HG03066 (cell line): ENCODE results near the gene KCNK16.
"Not testable (repeated sequence)": the region's sequence is repeated elsewhere in the genome, so short reads cannot be mapped to it uniquely, and the experiment has no call there.

ENCODE experiments used
- ATAC-seq: cut with Tn5 transposase; IDR thresholded peaks from one replicate; pipeline ENCODE4 v1.9.1; 2021; ENCODE audit warnings: low read depth; ENCODE audit not compliant: unreplicated experiment

The KCNK16 gene

DNA sequence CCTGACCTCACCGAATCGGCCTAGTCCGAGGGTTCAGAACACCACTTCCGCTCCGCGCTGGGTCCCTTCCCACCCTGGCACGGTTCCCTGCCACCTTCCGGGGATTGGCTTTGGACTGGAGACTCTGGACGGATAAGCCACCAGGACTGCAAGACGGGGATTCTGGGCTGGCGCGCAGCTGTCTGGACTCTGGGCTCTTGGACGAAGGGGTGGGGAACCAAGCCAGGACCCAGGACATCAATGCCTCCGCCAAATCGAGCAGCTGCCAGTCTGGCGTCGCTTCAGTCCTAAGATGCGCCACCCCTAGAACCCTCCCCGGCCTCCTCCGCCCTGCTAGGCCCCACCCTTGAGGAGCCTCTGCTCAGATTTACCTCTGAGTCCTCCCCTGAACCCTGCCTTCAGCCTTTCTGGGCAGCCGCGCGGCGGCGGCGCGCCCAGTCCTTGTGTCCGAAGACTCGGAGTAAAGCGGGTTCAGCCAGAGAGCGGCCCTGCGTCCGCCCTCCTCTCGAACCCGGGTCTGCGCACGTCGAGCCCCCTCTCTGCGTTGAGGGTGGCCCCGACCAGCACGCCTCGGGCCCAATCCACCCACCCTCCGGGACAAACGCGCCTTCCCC is 9.5 kb downstream of the KCNK16 start:
- ATAC-seq, result no peak

DNA sequence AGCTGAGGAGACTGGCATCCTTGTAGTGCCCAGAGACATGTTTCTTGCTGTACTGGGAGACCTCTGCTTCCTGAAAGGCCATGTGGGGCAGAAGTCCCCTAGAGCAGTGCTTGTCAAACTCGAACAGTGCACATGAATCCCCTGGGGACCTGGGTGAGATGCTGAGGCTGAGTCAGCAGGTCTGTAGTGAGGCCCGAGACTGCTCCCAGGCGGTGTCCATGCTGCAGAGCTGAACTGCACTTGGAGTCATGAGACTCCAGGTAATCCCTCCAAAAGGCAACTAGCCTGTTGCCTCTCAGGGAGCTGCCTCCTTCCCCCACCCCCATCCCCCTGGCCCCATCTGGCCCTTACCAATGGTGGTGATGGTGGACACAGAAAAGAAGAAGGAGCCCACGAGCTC is 12.0 kb downstream of the KCNK16 start:
- no peak for ATAC-seq

DNA sequence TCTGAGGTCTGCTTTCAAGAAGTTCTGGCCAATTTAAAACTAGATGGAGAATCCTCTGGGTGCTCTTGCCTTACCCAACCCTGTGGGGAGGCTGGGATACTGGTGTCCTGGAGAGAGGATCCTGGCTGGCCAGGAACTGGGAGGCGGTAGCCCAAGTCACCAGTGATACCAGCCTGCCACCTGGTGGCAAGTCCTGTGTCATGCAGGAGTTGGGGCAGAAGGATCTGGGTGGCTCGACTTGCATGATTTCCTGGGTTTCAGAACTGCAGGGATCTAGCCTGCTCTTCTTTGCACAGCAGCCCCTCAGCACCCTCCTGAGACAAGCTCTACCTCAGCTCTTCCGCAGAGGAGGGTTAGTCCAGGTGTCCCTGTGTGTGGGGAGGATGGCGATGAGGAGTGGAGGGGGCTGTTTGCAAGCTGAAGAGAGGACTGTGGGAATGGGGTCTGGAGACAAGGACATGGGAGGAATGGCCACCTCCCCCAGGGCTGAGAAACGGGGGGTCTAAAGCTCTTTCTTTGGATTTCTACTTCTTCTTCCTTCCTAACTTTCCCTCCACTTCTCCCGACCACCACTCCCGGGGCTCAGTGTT is 12.5 kb downstream of the KCNK16 start:
- no peak for ATAC-seq

DNA sequence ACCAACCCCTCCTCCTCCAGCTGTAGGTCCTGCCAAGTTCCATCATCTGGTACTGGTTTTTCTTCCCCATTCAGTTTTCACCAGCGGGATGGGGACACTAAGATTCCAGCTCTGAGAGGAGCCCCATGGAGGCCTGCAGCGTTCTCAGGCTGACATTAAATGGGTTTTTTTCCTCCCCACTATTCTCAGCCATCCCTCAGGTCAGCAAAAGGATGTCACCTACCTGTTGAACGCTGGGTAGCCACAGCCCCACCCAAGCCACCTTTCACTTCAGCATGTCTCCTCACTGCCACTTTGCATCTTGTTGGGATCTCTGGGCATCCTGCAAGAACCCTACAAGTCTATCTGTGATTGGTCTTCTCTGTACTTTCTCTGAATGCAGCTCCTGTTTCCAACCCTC is 15.0 kb downstream of the KCNK16 start:
- ATAC-seq, result no peak

DNA sequence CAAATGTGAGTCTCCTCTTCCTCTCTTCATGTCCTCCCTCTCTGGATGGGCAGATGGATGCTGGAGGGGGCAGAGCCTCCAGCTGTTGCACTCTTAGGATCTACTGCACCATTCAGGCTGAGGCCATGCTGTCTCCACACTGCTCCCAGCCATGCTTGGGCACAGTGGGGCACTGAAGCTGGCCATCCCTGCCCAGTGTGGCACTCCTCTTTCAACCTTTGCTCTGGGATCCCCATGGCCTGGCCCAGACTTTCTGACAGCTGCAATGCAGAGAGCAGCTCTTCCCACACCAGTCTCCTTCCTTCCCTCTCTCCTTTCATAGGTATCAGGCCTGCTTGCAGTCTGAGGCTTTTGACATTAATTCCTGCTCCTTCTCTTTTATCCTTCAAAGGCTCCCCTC is 17.6 kb downstream of the KCNK16 start:
- no peak for ATAC-seq

DNA sequence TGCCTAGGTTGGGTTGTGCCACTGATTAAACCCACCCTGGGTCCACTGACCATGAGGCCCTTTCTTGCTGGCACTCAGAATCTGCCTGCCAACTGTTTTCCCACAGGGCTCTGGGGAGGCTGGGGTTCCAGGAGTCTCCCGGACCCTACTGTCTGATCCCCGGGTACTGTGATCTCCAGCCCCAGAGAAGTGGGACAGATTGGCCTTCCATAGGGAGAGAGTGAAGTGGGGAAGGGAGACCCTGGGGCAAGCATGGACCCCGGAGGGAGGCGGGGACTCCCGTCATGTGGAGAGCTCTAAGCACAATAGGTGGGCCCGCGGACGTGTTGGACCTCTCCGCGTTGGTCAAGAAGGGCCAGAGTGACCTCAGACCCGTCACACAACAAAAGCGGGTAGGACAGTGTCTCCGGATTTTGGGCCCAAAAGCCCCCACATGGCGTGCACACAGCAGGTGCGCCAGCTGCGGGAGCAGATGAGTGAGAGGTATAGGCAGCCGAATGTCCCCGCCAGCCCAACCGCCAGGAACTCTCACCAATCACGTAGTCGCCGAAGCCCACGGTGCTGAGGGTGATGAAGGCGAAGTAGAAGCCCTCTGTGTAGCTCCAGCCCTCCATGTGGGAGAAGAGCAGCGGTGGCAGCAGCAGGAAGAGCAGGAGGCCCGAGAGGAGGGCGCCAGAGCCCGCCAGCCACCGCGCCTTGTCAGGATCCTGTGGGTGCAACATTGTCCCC is 18.9 kb downstream of the KCNK16 start:
- no peak for ATAC-seq

DNA sequence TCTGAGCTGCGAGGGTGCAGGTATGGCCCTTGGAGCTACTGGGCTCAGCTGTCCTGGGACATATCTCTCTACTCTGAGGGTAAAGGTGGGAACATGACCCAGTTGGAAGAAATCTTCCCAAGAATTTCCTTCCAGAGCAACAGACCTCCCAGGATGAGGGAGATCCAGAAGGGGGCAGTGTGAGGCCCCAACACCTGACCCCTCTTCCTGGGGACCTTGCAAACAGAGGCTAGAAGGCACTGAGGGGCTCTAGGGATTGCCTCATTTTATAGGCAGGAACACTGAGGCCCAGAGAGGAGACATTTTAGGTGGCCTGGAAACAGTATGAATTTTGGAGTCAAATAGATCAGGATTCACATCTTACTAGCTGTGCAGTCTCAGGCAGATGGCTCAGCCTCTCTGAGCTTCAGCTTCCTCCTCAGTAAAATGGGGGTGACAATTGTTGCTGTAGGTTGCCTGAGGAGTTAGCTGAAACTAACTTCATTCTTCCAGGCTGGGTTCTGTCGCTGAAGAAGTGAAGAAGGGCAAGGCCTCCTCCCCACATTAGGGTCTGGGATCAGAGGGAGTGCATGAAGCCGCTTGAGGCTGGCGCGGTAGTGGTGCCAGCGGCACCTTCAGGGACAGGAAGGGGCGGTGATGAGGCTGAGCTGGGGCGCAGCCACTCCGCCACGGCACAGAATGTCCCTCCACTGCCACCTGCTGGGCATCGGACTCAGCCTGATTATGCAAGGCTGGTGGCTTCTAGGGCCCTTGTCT is 19.7 kb downstream of the KCNK16 start:
- peak; percentile 63 for ATAC-seq

DNA sequence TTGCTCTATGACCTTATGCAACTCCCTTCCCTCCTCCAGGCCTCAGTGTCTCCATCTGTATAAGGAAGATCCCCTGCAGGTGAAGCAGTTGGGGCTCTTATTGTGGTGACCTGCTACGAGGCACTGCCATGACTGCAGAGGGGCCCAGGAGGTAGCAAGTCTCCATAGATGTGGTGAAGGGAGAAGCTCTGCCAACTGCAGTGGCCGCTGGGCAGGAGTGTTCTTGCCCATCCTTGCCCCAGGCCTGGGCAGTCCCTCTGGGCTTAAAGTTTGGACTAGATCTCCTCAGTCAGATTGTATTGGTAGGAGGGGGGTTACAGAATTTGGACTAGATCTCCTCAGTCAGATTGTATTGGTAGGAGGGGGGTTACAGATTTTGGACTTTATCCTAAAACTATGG is 20.5 kb downstream of the KCNK16 start:
- no peak for ATAC-seq

DNA sequence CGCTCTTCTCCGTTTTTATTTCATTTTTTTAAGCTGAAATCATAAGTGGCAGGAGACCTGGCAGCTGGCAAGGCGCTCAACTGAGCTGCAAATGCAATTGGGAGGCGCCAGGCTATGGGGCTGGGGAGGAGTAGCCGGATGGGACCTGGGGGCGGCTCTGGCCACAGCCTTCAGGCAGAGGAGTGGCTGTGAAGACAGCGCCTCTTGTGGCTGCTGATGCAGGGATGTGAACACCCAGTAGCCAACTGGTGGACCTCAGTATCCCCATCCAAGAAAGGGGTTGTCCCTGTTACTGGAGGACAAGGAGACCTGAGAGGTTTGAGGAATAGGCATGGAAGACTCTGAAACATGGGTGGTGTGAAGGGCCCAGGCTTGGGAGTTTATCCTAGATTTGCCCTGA is 20.9 kb downstream of the KCNK16 start:
- no peak for ATAC-seq

DNA sequence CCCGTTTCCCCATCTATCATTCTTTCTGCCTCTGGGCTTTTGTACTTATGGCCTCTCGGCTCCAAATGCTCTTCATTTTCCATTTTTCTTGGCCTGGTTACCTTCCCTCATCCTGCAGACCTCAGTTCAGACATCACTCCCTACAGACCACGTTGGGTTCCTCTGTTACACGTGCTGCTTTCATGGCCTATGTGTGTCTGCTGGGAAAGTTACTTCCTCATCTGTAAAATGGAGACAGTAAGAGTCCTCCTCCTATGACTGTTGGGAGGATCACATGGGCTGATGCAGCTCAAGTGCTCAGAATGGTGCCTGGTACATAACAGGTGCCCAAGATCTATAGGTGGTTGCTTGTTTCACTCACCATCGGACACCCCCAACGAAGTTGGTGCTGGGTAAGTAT is 21.8 kb downstream of the KCNK16 start:
- ATAC-seq, result no peak

DNA sequence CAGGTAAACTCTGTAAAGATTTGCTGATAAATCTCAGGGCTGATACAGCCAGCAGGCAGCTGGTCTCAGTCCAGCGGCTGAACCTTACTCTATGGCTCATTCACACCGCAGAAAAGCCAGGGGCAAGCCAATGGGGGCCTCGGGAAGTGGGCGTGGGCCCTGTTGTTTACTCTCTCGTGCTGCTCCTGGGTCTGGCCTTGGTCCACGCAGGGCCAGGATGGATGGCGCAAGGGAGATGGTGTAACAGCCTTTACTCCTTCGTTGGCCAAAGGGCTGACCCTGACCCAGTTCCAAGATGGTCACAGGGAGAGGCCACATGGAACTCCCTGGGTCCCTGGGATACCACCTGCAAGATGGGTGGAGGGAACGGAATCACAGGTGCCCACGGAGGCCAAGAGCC is 24.4 kb downstream of the KCNK16 start:
- ATAC-seq, result no peak

DNA sequence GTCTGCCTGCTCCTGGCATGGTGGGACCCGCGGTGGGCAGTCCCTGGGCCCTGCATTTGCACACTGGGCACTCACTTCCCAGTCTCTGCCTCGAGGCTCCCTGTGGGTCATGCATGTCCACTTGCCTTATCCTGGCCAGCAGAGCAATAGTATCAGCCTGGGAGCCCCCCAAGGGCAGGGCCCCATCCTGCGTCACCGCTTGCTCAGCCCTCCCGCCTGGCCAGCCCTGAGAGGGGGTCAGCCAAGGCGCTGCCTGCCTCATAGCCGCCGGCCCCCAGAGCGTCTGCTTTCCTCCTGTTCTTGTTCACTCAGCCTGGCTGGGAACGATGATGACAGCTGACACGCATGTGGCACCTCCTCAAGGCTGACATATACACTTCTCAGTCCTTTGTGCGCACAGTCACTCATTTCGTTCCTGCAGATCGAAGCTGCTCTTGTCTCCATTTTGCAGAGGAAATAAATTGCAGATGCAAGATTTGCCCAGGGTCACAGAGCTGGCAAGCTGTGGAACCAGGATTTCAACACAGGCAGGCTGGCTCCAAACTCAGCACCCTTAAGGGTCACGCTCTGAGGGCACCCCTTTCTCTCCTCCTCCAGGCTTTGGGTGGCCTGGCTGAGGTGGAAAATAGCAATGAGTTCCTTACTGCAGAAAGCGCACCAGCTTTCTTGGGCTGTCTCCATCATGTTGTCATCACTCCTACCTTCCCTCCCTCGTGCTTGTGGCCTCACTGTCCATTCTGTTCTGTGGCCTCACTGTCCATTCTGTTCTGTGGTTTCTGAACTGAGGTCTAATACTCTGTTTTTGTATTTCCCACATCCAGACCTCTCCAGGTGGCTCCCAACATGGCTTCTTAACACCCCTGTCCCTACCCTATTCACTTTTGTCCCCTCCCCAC is 25.5 kb downstream of the KCNK16 start:
- ATAC-seq, result no peak

DNA sequence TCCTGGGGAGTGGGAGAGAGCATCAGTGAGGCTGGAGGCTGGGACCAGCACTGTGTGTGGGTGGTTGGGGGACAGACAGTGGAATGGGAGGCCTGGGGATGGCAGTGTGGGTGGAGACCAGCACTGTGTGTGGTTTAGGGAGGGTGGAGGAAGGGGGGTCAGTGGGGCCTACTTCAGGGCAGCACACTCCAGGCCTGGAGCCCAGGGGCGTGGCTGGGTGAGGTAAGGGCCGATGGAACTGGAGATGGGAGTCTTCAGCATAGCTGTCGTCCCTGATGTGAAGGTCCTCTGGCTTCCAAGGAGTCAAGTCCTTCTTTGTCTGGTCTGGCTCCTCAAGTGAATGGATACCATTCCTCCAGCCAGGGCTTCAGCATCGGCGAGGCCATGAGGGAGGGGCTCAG is 26.9 kb downstream of the KCNK16 start:
- no peak for ATAC-seq

DNA sequence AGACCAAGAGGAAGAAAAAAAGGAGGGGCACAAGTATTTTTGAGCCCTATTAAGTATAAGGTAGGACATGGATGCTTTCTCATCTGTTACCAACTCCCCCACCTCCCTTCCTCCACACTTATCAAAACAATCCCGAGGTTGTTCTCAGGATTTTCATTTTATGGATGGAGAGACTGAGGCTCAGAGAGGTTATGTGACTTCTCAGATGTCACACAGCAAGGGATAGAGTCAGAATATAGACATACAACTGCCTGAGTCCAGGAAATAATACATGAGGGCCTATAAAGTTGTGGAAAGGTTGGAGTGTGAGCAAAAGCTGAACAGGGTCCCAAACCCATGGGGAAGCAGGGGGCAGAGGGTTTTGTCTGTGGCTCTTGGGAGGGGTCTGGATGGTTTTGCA is 27.6 kb downstream of the KCNK16 start:
- no peak for ATAC-seq

DNA sequence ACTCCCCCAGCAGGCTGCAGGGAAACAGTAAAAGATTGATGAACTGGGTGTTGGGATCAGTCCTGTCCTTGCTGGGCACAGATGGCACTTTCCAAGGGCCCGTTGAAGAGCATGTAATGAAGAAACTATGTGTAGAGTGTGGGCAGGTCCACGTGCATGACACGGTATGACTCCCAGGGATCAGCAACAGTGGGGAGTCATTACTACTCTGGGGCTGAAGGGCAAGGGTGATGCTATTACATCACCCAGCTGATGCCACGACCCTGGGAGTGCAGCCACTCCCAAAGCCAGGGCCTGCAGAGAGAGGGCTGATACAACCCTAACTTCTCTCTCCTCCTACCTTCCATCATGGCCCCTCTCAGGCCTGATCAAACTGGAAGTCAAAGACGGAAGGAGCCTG is 28.4 kb downstream of the KCNK16 start:
- ATAC-seq, result no peak

DNA sequence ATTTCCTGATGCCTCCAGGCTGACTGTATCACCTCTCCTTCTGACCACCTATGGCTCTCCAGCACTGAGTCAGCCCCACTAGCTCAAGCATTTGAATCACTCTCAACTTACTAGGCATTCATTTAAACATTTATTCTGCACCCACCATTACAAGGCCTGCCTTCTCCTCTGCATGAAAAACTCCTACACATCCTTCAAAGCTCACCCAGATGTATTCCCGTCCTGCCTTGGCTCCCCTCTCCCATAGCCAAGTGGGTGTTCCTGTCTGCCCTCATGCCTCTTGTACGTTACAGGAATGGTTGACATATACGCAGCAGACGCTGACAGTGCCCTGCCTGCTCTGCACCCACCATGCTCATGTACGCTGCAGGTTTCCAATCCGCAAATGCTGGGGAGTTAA is 29.9 kb downstream of the KCNK16 start:
- ATAC-seq, result no peak

DNA sequence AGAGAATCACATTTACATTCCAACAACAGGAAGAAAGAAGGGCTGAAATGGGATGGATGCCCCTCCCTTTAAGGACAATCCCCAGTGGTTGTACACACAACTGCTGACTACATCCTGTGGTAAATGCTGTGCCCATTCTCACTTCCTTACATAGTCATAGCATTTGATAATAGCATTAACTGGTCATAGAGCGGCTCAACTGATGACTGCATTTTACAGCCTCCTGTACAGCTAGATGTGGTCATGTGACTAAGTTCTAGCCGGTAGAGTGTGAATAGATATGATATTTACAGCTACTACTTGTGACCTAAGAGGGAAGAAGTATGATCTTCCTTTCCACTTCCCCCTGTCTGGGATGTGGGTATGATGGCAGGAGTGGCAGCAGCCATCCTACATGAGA is 33.0 kb downstream of the KCNK16 start:
- ATAC-seq, result no peak

DNA sequence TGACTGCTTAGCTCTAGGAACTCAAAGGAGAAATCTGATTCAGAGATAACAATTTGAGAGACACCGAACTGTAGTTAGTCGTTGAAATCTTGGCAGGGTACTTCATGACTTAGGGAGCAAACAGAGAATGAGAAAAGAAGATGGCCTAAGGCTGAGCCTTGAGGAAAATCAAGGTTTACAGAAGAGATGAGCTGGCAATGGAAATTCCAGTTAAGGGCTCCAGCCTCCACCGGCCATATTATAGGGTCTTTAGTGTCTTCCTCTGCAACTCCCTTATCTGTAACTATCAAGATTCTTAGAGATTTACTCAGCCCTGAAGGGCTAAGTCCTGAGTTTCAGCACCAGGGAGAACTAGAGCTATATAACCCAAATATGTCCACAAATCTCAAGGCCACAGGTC is 34.9 kb downstream of the KCNK16 start:
- ATAC-seq, result no peak

DNA sequence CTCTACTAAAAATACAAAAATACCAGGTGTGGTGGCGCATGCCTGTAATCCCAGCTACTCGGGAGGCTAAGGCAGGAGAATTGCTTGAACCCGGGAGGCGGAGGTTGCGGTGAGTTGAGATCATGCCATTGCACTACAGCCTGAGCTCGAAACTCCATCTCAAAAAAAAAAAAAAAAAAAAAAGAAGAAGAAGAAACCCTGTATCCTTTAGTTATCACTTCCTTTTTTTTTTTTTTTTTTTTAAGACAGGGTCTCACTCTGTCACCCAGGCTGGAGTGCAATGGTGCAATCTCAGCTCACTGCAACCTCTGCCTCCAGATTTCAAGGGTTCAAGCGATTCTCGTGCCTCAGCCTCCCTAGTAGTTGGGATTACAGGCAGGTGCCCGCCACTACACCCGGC is 35.9 kb downstream of the KCNK16 start:
- ATAC-seq, result not testable (repeated sequence)

DNA sequence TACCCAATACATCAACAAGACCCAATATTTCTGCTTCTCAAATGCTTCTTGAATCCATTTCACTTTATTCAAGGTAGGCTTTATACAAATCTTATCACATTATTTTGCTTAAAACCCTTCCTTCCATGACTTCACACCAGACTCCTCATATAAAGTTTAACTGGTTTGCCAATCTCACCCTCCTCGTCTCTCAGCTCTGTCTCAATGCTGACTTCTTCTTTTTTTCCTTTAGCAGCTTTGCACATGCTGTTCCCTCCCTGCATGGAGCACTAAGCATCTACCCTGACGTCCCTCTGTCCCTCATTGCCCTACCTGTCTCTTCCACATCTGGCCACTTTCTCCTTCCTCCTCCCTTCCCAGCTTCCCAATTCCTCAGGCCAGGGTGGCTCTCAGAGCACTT is 39.7 kb downstream of the KCNK16 start:
- ATAC-seq, result no peak
